ENCODE measurements around the gene COASY. TPM values are rescaled to one million over a fixed set of nuclear protein-coding genes. Genes with fewer than 3 reads are reported as not detected.

Gene COASY
- total RNA-seq, result 100 to 1,000 TPM in 2 of 3 donors, 10 to 100 TPM in 1; 98.8 to 110 (median 105) TPM

DNA sequence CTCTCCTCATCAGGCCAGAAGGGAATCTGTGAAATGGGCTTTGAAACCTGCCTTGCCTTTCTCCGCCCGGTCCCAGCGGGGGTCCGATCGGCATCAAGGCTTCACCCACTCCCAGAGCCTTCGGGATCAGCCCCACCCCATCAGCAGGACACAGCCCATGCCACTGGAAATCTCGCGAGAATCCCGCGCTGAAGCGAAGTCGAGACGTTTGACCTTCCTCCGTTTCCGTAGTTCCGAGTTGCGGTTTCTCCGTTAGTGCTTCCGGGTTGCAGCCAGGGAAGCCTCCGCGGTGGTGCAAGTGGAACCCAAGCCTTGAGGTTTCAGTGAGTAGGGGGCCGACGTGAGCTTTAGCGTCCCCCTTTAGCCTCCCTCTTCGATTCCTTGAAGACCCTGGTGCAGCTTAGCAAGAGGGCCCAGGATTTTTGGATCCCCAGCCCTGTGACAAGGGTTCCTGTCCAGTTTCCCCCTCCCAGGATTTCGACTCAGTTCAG, at the start of gene COASY:
Gene COASY (plus strand): TSS at position 252 of the 491 bp plus-strand sequence. CDS start 475 bp downstream, outside the sequence.
- peaks cover 32% of the 10 kb centered on the region for H3K4me1 Mint-ChIP-seq (ENCODE audit: low read depth)
- peak within 1 kb of the TSS; percentile 91 for H3K4me3 Mint-ChIP-seq
- ATAC-seq (peak; percentile 70 to 72), DNase-seq (peak; percentile 88)
- peaks cover 2% of the 10 kb centered on the region for H3K36me3 Mint-ChIP-seq (ENCODE audit: insufficient read depth)
- H3K9me3 Mint-ChIP-seq, result no peaks in the 10 kb centered on the region
- no peaks in the 10 kb centered on the region for H3K27me3 Mint-ChIP-seq (ENCODE audit: low read depth)

DNA sequence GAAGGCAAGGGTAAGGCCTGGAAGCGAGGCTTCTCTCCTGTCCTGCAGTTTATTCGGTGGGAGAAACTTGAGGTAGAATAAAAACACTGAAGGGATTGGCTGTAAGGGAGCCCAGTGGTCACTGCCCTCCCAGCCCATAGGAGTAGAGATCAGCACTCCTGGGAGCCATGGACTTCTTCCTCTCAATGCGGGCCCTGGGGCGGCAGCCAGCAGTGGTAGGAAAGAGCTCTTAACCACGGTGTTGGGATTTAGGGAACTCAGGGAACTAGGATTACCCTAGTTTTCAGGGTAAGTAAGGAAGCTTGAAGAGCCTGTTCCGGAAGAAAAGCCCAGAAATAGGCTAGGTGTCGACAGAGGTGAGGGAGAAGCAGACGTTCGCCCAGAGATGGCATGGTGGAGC, 49.7 kb upstream of the COASY start:
- Mint-ChIP-seq H3K4me1 (ENCODE audit: low read depth) (peaks cover 2% of the 10 kb centered on the region), H3K9me3 (no peaks in the 10 kb centered on the region), H3K27me3 (ENCODE audit: low read depth) (no peaks in the 10 kb centered on the region), H3K4me3 (no peak overlapping the region), H3K36me3 (ENCODE audit: insufficient read depth) (peaks cover 15% of the 10 kb centered on the region)
- no peak for DNase-seq
- no peak for ATAC-seq

DNA sequence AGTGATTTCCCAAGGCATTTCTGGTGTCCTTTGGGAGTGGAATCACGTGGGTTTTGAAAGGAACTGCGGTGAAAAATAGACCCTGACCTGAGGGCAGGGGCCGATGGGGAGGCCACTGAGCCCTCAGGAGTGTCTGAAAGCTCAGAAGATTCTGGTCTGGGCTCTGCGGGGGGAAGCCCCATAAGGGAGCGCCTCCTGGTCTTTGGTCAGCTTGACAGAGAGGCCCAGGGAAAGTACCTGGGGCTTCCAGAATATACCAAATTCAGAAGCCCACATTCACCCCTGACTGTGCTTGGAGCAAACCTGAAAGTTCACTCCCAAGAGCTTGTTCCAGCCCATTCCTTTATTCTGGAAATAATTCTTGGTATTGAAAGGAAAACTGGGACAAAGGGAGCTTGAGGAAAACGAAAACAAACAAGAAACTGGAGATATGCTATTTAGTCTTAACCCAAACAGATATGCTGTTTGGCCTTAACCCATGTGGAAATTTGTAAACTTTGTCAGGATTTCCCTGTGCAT, 49.2 kb upstream of the COASY start:
- H3K4me3 Mint-ChIP-seq, result no peak overlapping the region
- DNase-seq, result no peak
- peaks cover 4% of the 10 kb centered on the region for H3K4me1 Mint-ChIP-seq (ENCODE audit: low read depth)
- no peaks in the 10 kb centered on the region for H3K27me3 Mint-ChIP-seq (ENCODE audit: low read depth)
- no peaks in the 10 kb centered on the region for H3K9me3 Mint-ChIP-seq
- peaks cover 13% of the 10 kb centered on the region for H3K36me3 Mint-ChIP-seq (ENCODE audit: insufficient read depth)
- ATAC-seq, result no peak

DNA sequence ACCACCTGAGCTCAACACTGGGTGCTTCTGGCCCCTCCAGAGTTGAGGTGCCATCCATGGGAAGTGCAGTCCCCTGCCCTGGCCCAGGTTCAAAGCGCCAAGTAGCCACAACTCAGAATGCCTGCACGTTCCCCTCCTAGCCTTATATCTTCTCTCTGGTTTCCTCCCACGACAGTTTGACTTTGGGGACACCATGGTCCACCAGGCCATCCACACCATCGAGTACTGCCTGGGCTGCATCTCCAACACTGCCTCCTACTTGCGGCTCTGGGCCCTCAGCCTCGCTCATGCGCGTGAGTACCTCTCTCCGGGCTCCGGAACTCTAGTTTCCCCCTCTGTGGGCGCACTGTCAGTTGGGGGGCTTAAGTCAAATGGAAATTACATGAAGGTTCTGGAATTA, 48.3 kb upstream of the COASY start:
- H3K27me3 Mint-ChIP-seq (ENCODE audit: low read depth), result no peaks in the 10 kb centered on the region
- no peak for ATAC-seq
- no peak for DNase-seq
- peaks cover 8% of the 10 kb centered on the region for H3K36me3 Mint-ChIP-seq (ENCODE audit: insufficient read depth)
- H3K4me1 Mint-ChIP-seq (ENCODE audit: low read depth), result peaks cover 4% of the 10 kb centered on the region
- no peaks in the 10 kb centered on the region for H3K9me3 Mint-ChIP-seq
- H3K4me3 Mint-ChIP-seq, result no peak overlapping the region

DNA sequence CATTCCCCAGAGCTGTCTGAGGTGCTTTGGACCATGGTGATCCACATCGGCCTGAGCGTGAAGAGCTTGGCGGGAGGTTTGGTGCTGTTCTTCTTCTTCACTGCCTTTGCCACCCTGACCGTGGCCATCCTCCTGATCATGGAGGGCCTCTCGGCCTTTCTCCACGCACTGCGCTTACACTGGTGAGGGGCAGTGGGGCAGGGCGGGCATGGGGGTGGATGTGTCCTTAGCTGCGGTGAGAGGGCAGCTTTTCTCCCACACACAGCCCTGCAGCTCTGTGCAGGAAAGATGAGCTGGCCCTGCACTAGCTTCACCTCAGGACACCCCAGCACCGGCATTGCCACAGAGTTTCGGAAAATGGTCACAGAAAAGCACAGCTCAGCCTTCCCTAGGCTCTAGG, 47.7 kb upstream of the COASY start:
- H3K27me3 Mint-ChIP-seq (ENCODE audit: low read depth), result no peaks in the 10 kb centered on the region
- peaks cover 2% of the 10 kb centered on the region for H3K4me1 Mint-ChIP-seq (ENCODE audit: low read depth)
- H3K36me3 Mint-ChIP-seq (ENCODE audit: insufficient read depth), result peaks cover 4% of the 10 kb centered on the region
- no peak for ATAC-seq
- H3K4me3 Mint-ChIP-seq, result no peak overlapping the region
- DNase-seq, result no peak
- no peaks in the 10 kb centered on the region for H3K9me3 Mint-ChIP-seq

DNA sequence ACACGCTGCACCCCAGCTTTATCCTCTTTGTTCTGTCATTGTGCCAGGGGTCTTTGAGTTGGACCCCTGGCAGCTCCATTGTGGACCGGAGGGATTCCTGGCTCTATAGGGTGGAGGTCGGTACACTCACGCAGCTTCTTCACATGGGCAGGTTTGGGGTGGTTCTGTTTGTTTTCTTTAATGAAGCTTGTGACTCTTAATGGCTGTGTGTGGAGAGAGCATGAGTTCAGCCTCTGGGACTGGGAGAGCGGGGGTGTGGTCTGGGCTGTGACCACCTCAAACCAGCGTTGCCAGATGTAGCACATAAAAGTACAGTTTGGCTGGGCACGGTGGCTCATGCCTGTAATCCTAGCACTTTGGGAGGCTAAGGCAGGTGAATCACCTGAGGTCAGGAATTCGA, 47.1 kb upstream of the COASY start:
- Mint-ChIP-seq H3K27me3 (ENCODE audit: low read depth) (no peaks in the 10 kb centered on the region), H3K9me3 (no peaks in the 10 kb centered on the region), H3K36me3 (ENCODE audit: insufficient read depth) (peaks cover 4% of the 10 kb centered on the region), H3K4me3 (no peak overlapping the region), H3K4me1 (ENCODE audit: low read depth) (peaks cover 2% of the 10 kb centered on the region)
- DNase-seq (no peak), ATAC-seq (no peak)

DNA sequence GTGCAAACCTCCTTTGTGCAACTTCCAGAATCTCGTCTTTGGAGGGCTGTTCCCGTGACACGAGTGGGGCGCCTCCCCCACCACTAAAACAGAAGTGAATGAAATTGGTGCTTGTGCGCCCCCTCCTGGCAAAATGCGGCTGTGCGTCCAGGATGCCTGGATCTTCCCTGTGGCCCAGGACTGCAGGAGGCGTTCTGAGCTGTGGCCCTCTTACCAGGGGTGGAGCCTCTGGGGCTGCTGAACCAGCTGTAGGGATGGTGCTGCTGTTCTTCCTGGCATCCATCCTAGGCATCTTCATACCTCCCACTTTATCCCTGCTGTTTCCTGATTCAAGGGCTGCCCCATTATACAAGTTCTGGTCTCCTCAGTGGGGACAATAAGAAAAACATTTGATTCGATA, 44.4 kb upstream of the COASY start:
- Mint-ChIP-seq H3K4me1 (ENCODE audit: low read depth) (peaks cover 2% of the 10 kb centered on the region), H3K4me3 (no peak overlapping the region), H3K36me3 (ENCODE audit: insufficient read depth) (peaks cover 10% of the 10 kb centered on the region), H3K9me3 (no peaks in the 10 kb centered on the region), H3K27me3 (ENCODE audit: low read depth) (no peaks in the 10 kb centered on the region)
- peak; percentile 91 to 92 for ATAC-seq
- peak; percentile 81 for DNase-seq

DNA sequence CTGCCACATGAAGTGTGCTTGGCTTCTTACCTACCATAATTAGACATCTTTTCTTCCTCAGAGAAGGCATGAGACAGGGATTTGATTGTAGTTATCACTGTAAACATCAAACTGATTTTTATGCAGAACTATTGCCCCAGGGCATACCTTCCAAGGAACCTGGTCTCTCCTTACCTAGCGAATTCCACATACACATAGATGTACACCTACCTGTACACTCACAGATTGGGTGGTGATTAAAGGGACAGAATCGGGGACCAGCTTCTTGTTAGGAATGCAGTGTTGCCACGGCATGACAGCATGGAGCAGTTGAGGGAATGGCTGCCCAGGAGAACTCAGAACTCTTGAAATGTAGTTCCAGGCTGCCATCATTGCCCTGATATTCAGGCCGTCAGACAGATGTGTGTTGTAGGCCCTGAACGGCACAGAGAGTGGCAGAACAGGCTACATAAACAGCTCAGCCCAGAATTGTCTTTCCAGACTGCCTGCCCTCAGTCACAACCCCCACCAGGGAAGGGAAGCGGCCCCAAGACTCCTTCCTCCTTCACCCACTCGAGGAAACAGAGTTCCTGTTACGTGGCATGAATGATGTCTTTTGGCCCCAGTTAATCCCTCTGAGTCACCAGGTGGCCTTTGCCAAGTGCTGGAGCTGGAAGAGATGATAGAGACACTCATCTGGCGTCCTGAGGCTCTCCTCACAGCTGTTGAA, 43.7 kb upstream of the COASY start:
- peaks cover 12% of the 10 kb centered on the region for H3K36me3 Mint-ChIP-seq (ENCODE audit: insufficient read depth)
- ATAC-seq (no peak), DNase-seq (no peak)
- no peaks in the 10 kb centered on the region for H3K27me3 Mint-ChIP-seq (ENCODE audit: low read depth)
- peaks cover 2% of the 10 kb centered on the region for H3K4me1 Mint-ChIP-seq (ENCODE audit: low read depth)
- H3K4me3 Mint-ChIP-seq, result no peak overlapping the region
- H3K9me3 Mint-ChIP-seq, result no peaks in the 10 kb centered on the region

DNA sequence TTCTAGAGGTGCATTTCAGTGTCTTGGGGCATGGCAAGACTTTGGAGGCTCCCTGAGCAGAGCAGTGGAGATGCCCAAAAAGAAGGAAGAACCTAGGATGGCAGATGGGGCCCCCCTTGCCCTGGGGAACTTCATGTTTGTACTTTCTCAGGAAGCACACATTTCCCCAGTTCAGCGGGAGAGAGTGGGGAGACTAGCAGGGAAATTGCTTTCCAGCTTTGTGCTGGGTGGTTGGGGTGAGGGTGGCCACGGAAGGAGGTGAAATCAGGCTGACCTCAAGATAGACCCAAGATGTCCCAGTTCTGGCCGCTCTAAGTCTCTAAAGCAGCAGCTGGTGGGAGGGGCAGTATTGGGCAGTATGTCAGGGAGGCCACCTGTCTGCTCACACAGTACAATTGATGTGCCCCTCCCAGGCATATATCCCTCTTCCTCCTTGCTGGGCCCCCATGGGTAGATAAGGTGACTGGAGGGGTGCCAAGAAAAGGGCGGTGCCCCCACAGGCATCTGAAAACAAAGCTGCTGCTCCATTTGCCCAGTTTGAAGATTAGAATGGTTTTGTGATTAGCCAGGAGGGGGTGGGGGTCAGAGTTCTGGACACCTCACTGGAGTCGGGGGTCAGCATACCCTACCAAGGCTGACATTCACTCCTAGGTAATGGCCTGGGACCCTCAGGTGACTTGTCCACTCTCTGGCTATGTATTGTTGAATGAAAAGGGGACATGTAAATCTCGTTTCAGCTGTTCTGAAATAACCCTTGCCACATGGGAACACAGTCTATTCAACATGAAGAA, 43.0 kb upstream of the COASY start:
- Mint-ChIP-seq H3K27me3 (ENCODE audit: low read depth) (no peaks in the 10 kb centered on the region), H3K9me3 (no peaks in the 10 kb centered on the region), H3K4me3 (no peak overlapping the region), H3K36me3 (ENCODE audit: insufficient read depth) (peaks cover 14% of the 10 kb centered on the region), H3K4me1 (ENCODE audit: low read depth) (peaks cover 2% of the 10 kb centered on the region)
- DNase-seq (no peak), ATAC-seq (no peak)

DNA sequence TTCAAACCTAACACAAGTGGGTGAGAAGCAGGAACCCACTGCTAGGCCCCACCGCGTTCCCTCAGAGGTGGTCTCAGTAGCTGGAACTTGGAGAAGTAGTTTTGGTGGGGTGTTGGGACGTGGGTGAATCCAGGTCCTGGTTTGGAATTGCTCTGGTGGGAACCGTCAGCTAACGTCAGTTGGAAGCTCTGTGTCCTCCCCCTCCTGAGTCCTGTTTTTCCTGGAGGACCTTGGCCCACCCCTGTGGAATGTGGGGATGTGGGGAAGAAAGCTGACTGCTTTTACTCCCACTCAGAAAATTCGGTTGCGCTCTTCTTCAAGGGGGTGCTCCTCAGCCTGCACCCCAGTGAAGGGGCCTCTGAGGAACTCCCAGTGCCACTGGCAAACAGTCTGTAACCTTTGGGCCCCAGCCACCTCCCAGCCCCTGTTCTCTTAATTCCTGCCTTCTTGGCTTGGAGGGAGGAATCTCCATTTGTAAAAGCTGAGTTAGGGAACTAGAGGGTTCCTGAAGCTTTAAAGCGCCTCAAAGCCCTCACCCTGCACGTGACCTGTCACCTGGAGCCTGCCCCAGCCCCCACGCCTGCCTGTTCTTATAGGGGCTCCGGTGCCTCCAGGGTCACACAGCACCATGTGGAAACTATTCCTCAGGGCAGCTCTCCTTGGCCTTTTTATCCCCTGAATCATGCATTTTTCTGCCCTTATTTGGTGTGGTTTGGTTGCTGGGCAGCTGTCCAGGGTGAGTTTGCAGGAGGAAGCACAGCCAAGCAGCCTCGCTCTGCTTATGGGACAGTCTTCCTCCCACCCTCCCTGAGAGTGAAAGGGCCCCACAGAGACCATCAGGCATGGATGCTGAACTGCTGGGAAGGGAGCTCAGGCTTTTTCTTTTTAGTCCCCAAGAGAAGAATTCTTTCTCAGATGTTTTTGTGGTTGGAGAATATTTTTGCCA, 42.1 kb upstream of the COASY start:
- no peak for ATAC-seq
- DNase-seq, result no peak
- Mint-ChIP-seq H3K4me3 (no peak overlapping the region), H3K36me3 (ENCODE audit: insufficient read depth) (peaks cover 14% of the 10 kb centered on the region), H3K9me3 (no peaks in the 10 kb centered on the region), H3K4me1 (ENCODE audit: low read depth) (peaks cover 4% of the 10 kb centered on the region), H3K27me3 (ENCODE audit: low read depth) (no peaks in the 10 kb centered on the region)

DNA sequence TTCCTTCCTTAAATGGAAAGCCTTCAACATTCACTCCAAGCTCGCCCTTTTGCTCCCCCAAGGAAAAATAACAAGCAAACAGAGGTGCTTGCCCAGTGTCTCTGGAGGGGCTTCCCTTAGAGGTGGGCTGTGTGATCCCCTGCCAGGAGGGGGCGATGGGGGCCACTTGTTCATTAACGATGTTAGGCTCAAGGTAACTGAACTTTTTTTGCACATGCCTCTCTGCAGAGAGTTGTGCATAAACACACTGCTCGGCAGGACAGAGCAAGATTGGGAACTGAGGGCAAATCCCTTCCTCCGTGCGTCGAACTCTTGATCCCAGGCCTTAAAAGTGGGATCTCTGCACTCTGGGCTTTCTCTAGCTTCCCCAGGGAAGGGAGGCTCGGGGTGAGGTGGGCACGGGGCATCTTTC, 41.4 kb upstream of the COASY start:
- no peaks in the 10 kb centered on the region for H3K27me3 Mint-ChIP-seq (ENCODE audit: low read depth)
- DNase-seq (no peak), ATAC-seq (no peak)
- H3K9me3 Mint-ChIP-seq, result no peaks in the 10 kb centered on the region
- H3K36me3 Mint-ChIP-seq (ENCODE audit: insufficient read depth), result peaks cover 14% of the 10 kb centered on the region
- no peak overlapping the region for H3K4me3 Mint-ChIP-seq
- peaks cover 4% of the 10 kb centered on the region for H3K4me1 Mint-ChIP-seq (ENCODE audit: low read depth)

DNA sequence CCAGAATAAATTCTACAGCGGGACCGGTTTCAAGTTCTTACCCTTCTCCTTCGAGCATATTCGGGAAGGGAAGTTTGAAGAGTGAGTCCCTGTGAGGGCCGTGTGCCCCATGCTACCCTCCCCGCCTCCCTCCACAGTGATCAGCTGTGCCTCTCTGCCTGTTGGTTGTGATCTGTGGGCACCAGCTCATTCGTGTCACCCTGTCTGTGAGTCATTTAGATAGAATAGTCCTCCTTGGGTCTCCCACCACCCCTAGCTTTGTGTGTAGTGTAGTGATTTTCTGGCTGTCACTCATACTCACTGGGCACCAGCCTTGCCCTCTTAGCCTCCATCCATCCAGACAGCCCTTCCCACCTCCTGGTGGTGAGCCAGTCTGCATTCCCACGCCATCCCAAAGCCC, 40.9 kb upstream of the COASY start:
- no peaks in the 10 kb centered on the region for H3K27me3 Mint-ChIP-seq (ENCODE audit: low read depth)
- H3K4me3 Mint-ChIP-seq, result no peak overlapping the region
- peaks cover 14% of the 10 kb centered on the region for H3K36me3 Mint-ChIP-seq (ENCODE audit: insufficient read depth)
- DNase-seq (no peak), ATAC-seq (peak in 1 of 2 donors; percentile 25)
- H3K9me3 Mint-ChIP-seq, result no peaks in the 10 kb centered on the region
- H3K4me1 Mint-ChIP-seq (ENCODE audit: low read depth), result peaks cover 4% of the 10 kb centered on the region

DNA sequence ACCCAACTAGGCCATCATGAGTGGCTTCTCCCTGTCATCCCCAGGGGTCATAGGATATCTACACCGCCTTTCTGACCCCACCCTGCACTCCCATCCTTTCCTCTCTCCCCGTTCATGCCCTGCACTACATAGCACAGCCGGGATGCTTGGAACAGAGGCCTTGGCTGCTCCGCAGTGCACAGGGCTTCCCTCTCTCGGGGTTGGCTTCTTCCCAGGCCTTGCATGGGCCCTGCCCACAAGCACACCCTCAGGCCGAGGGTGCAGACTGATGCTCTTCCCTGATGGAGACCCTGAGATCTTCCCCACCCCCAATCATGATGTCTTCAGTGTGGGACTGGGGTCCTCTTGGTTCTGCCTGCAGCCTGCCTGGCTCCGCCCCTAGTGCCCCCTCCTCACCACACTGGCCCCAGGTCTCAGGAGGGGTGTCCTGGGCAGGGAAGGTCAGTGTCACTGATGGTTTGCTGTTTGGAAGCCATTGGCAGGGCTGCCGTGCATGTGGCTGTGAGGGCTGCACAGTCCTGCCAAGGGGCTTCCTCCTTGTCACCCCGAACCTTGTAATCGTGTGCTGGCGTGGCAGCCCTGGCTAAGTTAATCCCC, 40.2 kb upstream of the COASY start:
- H3K4me3 Mint-ChIP-seq, result no peak overlapping the region
- ATAC-seq (no peak), DNase-seq (no peak)
- H3K9me3 Mint-ChIP-seq, result no peaks in the 10 kb centered on the region
- peaks cover 14% of the 10 kb centered on the region for H3K36me3 Mint-ChIP-seq (ENCODE audit: insufficient read depth)
- H3K27me3 Mint-ChIP-seq (ENCODE audit: low read depth), result no peaks in the 10 kb centered on the region
- peaks cover 4% of the 10 kb centered on the region for H3K4me1 Mint-ChIP-seq (ENCODE audit: low read depth)
